NCI-H1436 treated with DMSO at 0.1 percent for 48 hours (cell line): Measurements from ENCODE around the gene MB21D2.
"Not testable (repeated sequence)": the region's sequence is repeated elsewhere in the genome, so short reads cannot be mapped to it uniquely, and the experiment has no call there.

Experiments used
- DNase-seq: peaks from one replicate; lab custom pipeline; 2025; lab: John Stamatoyannopoulos, UW

Gene MB21D2

GRCh38 chr3:192858849-192859585, 58.6 kb downstream of the MB21D2 start:
- no peak for DNase-seq

- no peak for DNase-seq
Measured at GRCh38 chr3:192857260-192857661, 60.4 kb downstream of the MB21D2 start.

- no peak for DNase-seq
Measured at GRCh38 chr3:192855434-192855833, 62.2 kb downstream of the MB21D2 start.

- no peak for DNase-seq
Measured at GRCh38 chr3:192851821-192852372, 65.8 kb downstream of the MB21D2 start.

GRCh38 chr3:192850451-192850981, 67.1 kb downstream of the MB21D2 start:
- no peak for DNase-seq

GRCh38 chr3:192849821-192850220, 67.8 kb downstream of the MB21D2 start:
- DNase-seq, result not testable (repeated sequence)

GRCh38 chr3:192848371-192849233, 69.1 kb downstream of the MB21D2 start:
- DNase-seq, result no peak

- no peak for DNase-seq
Measured at GRCh38 chr3:192847941-192848340, 69.7 kb downstream of the MB21D2 start.

- no peak for DNase-seq
Measured at GRCh38 chr3:192845526-192845855, 72.2 kb downstream of the MB21D2 start.

- DNase-seq, result no peak
Measured at GRCh38 chr3:192844836-192845525, 72.7 kb downstream of the MB21D2 start.

- no peak for DNase-seq
Measured at GRCh38 chr3:192844486-192844765, 73.2 kb downstream of the MB21D2 start.

- DNase-seq, result no peak
Measured at GRCh38 chr3:192843723-192844485, 73.8 kb downstream of the MB21D2 start.

- DNase-seq, result no peak
Measured at GRCh38 chr3:192843119-192843518, 74.5 kb downstream of the MB21D2 start.

GRCh38 chr3:192842711-192843110, 74.9 kb downstream of the MB21D2 start:
- no peak for DNase-seq

- no peak for DNase-seq
Measured at GRCh38 chr3:192842138-192842537, 75.5 kb downstream of the MB21D2 start.

GRCh38 chr3:192841428-192841827, 76.2 kb downstream of the MB21D2 start:
- DNase-seq, result no peak

- DNase-seq, result no peak
Measured at GRCh38 chr3:192840143-192840836, 77.4 kb downstream of the MB21D2 start.

- DNase-seq, result no peak
Measured at GRCh38 chr3:192835818-192836815, 81.5 kb downstream of the MB21D2 start.

GRCh38 chr3:192834428-192834827, 83.2 kb downstream of the MB21D2 start:
- DNase-seq, result no peak
